ENCODE data around the gene MSTO1.
"Not testable (repeated sequence)": the region's sequence is repeated elsewhere in the genome, so short reads cannot be mapped to it uniquely, and the experiment has no call there.

DNA sequence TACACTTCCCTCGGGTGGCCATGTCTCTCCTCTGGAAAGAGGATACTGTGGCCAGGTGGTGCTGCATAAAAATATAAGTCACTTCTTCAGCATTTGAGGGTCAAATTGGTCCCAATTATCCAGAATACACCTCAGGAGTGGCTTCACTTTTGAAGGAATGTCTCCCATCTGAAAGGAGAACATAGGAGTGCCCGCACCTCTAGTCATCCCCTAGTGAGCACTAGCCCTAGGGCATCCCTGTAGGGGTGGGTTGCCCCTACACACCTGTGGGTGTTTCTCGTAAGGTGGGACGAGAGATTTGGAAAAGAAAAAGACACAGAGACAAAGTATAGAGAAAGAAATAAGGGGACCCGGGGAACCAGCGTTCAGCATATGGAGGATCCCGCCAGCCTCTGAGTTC lies 16.4 kb downstream of the MSTO1 start:
- TF ChIP-seq, protein P1, sequence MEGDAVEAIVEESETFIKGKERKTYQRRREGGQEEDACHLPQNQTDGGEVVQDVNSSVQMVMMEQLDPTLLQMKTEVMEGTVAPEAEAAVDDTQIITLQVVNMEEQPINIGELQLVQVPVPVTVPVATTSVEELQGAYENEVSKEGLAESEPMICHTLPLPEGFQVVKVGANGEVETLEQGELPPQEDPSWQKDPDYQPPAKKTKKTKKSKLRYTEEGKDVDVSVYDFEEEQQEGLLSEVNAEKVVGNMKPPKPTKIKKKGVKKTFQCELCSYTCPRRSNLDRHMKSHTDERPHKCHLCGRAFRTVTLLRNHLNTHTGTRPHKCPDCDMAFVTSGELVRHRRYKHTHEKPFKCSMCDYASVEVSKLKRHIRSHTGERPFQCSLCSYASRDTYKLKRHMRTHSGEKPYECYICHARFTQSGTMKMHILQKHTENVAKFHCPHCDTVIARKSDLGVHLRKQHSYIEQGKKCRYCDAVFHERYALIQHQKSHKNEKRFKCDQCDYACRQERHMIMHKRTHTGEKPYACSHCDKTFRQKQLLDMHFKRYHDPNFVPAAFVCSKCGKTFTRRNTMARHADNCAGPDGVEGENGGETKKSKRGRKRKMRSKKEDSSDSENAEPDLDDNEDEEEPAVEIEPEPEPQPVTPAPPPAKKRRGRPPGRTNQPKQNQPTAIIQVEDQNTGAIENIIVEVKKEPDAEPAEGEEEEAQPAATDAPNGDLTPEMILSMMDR (IDR thresholded peaks at IDR 0.05; ENCODE audit: insufficient read depth, low read length) = not testable (repeated sequence)
- not testable (repeated sequence) for TF ChIP-seq GABPA (IDR thresholded peaks at IDR 0.05; ENCODE audit: low read depth); POLR2AphosphoS5 (IDR thresholded peaks at IDR 0.05; ENCODE audit: low read depth); REST (IDR thresholded peaks at IDR 0.05; ENCODE audit: insufficient replicate concordance, low read depth)

Measured in HL-60 (cell line).